ES-I3 (cell line): Measurements from ENCODE around the gene CD3G.
"Not testable (repeated sequence)": the region's sequence is repeated elsewhere in the genome, so short reads cannot be mapped to it uniquely, and the experiment has no call there.

ENCODE experiments used
- H3K36me3 ChIP-seq: 2 replicates; pipeline ENCODE4 v1.6.1; 2013; ENCODE audit warnings: mild to moderate bottlenecking, low read length, control low read depth, moderate library complexity; ENCODE audit not compliant: insufficient read depth
- H3K4me1 ChIP-seq: 2 replicates; pipeline ENCODE4 v1.6.1; 2013; ENCODE audit warnings: mild to moderate bottlenecking, control low read depth, low read length; ENCODE audit not compliant: insufficient read depth
- H3K9ac ChIP-seq: 2 replicates; pipeline ENCODE4 v1.6.1; 2013; ENCODE audit warnings: low read depth, mild to moderate bottlenecking, low read length, moderate library complexity
- H3K9me3 ChIP-seq: 2 replicates; pipeline ENCODE4 v1.6.1; 2013; ENCODE audit warnings: mild to moderate bottlenecking, low read length, moderate library complexity; ENCODE audit not compliant: control insufficient read depth, insufficient read depth

Gene CD3G

GRCh38 chr11:118379497-118379896 is 35.4 kb downstream of the CD3G start:
- Histone ChIP-seq H3K9me3 (no peaks in the 10 kb centered on the region), H3K36me3 (peaks cover 23% of the 10 kb centered on the region), H3K9ac (no peak overlapping the region), H3K4me1 (no peaks in the 10 kb centered on the region)

- H3K36me3 ChIP-seq = peaks cover 20% of the 10 kb centered on the region
- H3K9me3 ChIP-seq = no peaks in the 10 kb centered on the region
- H3K4me1 ChIP-seq = no peaks in the 10 kb centered on the region
- no peak overlapping the region for H3K9ac ChIP-seq
These were observed 36.4 kb downstream of the CD3G start for GRCh38 chr11:118380571-118380970.

- Histone ChIP-seq H3K36me3 (peaks cover 23% of the 10 kb centered on the region), H3K9me3 (no peaks in the 10 kb centered on the region), H3K9ac (no peak overlapping the region), H3K4me1 (no peaks in the 10 kb centered on the region)
These were observed 38.8 kb downstream of the CD3G start for GRCh38 chr11:118382954-118383353.

GRCh38 chr11:118383657-118384056 is 39.5 kb downstream of the CD3G start:
- Histone ChIP-seq H3K9ac (no peak overlapping the region), H3K4me1 (no peaks in the 10 kb centered on the region), H3K36me3 (peaks cover 23% of the 10 kb centered on the region), H3K9me3 (no peaks in the 10 kb centered on the region)

GRCh38 chr11:118396097-118396501 is 52.0 kb downstream of the CD3G start:
- H3K9me3 ChIP-seq = no peaks in the 10 kb centered on the region
- peaks cover 7% of the 10 kb centered on the region; the same call in 1 of the 2 replicates for H3K36me3 ChIP-seq
- no peaks in the 10 kb centered on the region for H3K4me1 ChIP-seq
- H3K9ac ChIP-seq = no peak overlapping the region

GRCh38 chr11:118397448-118397847 is 53.3 kb downstream of the CD3G start:
- Histone ChIP-seq H3K9me3 (no peaks in the 10 kb centered on the region), H3K9ac (no peak overlapping the region), H3K4me1 (no peaks in the 10 kb centered on the region), H3K36me3 (peaks cover 7% of the 10 kb centered on the region; the same call in 1 of the 2 replicates)

GRCh38 chr11:118398791-118399559 is 54.8 kb downstream of the CD3G start:
- no peak overlapping the region for H3K9ac ChIP-seq
- H3K36me3 ChIP-seq = peaks cover 4% of the 10 kb centered on the region; the same call in 1 of the 2 replicates
- H3K4me1 ChIP-seq = no peaks in the 10 kb centered on the region; the same call in 1 of the 2 replicates
- H3K9me3 ChIP-seq = no peaks in the 10 kb centered on the region

- H3K9ac ChIP-seq = peak within 1 kb of the TSS; percentile 95
- H3K36me3 ChIP-seq = peaks cover 4% of the 10 kb centered on the region; the same call in 1 of the 2 replicates
- H3K4me1 ChIP-seq = no peaks in the 10 kb centered on the region; the same call in 1 of the 2 replicates
- no peaks in the 10 kb centered on the region for H3K9me3 ChIP-seq
These were observed 57.2 kb downstream of the CD3G start, which contains the start of gene ATP5MG for GRCh38 chr11:118401151-118401879. Gene ATP5MG, plus strand, starts transcription at chr11:118401606. Its CDS starts 60 bp downstream, at chr11:118401666.

GRCh38 chr11:118401880-118402590 is 57.9 kb downstream of the CD3G start:
- H3K9ac ChIP-seq = peak overlapping the region; percentile 95
- no peaks in the 10 kb centered on the region; the same call in 1 of the 2 replicates for H3K4me1 ChIP-seq
- H3K9me3 ChIP-seq = no peaks in the 10 kb centered on the region
- H3K36me3 ChIP-seq = peaks cover 10% of the 10 kb centered on the region

- not testable (repeated sequence) for H3K9me3 ChIP-seq, H3K4me1 ChIP-seq, H3K36me3 ChIP-seq
- H3K9ac ChIP-seq = peak overlapping the region; percentile 95
These were observed 58.5 kb downstream of the CD3G start for GRCh38 chr11:118402594-118402993.
